NCI-H345 treated with DMSO at 0.1 percent for 48 hours (cell line): ENCODE data around the gene RNFT2.

ENCODE experiments used
- DNase-seq: peaks from one replicate; lab custom pipeline; 2025; ENCODE audit not compliant: unreplicated experiment; lab: John Stamatoyannopoulos, UW

Gene RNFT2

DNA sequence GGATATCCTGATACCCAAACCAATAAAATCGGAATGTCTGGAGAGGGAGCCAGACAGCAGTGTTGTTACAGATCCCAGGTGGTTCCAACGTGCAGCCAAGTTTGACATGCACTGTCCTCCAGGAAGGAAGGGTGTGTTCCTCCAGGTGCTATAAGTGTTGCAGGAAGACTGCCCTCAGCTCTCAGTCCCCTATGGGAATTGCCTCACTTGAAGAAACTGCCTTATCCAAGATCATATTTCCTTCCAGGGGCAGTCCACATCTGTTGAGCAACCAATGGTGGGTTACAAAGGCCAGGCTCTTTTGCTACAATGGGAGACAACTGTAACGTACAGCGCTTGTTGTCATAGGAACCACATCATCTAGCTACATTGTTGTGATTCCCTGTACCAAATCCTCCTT, 159.4 kb downstream of the RNFT2 start:
- no peak for DNase-seq

DNA sequence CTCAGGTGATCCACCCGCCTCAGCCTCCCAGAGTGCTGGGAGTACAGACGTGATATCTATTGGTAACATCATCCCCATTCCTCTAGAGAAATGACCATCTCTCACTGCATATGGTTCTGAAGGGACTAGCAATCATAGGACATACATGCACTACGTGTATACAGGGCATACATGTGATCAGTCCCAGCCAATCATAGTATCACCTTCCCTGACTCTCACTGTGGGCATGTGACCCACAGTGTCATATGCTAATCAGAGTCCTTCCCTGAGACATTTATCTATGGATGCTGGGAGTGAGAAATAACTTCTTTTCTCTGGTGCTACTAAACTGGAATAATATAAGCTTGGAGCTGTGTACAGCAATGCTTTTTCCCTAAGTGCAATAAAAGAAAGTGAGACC, 160.6 kb downstream of the RNFT2 start:
- no peak for DNase-seq

DNA sequence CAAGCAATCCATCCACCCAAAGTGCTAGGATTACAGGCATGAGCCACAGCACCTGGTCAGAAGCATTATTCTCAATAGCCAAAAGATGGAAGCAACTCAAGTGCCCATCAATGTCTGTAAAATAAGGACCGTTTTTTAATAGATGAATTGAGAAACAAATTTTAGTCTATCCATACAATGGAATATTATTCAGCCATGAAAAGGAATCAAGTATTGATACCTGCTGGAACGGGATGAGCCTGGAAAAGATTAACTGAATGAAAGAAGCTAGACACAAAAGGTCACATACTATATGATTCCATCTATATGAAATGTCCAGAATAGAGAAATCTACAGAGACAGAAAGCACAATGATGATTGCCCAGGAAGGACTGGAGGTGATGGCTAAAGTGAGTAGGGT, 163.5 kb downstream of the RNFT2 start:
- DNase-seq, result no peak
